Measurements from ENCODE around the gene FYN. TPM values are rescaled to one million over a fixed set of nuclear protein-coding genes. Genes with fewer than 3 reads are reported as not detected.

Gene FYN
- total RNA-seq, 1 donor from 2014 or later = 260 TPM

DNA sequence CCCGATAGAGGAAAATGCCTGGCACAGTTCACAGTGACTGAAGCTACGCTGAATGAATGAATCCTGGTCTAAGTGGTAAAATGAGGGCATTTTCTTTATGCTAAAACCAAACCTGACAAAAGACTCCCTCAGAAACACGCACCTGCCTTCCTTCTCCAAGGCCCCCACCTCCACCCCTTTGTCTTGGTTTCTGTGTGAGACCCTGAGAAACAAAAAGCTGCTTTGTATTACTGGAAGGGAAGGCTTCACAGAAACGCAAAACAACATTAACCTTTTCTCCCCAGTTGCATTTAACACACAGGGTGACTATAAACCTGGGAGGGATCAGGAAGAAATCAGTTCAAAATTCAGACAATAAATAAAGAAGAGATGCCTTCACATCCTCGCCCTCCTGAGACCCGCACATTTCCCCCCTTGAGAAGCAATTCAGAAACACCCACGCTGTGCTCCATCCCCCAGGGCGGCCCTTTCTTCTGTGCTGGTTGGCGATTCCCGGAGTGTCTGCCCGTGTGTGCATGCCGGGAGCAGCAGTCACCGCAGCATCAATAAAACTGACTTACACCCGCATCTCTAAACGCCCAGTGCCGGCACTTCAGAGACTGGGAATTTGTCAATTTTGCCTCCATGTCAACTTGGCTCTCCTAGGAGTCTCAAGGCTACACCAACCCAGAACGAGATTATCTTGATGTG, 200.3 kb downstream of the FYN start:
- Mint-ChIP-seq H3K27me3 (ENCODE audit: low read depth) (no peaks in the 10 kb centered on the region), H3K36me3 (ENCODE audit: low read depth) (peaks cover 41% of the 10 kb centered on the region), H3K4me3 (peak overlapping the region; percentile 39), H3K9me3 (no peaks in the 10 kb centered on the region), H3K27ac (ENCODE audit: unreplicated experiment) (peak overlapping the region; percentile 97), H3K4me1 (peaks cover 69% of the 10 kb centered on the region)
- peak; percentile 37 for DNase-seq (ENCODE audit: low read depth, low spot score)
- TF ChIP-seq, protein P1, sequence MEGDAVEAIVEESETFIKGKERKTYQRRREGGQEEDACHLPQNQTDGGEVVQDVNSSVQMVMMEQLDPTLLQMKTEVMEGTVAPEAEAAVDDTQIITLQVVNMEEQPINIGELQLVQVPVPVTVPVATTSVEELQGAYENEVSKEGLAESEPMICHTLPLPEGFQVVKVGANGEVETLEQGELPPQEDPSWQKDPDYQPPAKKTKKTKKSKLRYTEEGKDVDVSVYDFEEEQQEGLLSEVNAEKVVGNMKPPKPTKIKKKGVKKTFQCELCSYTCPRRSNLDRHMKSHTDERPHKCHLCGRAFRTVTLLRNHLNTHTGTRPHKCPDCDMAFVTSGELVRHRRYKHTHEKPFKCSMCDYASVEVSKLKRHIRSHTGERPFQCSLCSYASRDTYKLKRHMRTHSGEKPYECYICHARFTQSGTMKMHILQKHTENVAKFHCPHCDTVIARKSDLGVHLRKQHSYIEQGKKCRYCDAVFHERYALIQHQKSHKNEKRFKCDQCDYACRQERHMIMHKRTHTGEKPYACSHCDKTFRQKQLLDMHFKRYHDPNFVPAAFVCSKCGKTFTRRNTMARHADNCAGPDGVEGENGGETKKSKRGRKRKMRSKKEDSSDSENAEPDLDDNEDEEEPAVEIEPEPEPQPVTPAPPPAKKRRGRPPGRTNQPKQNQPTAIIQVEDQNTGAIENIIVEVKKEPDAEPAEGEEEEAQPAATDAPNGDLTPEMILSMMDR (conservative IDR thresholded peaks at IDR 0.05) = no peak

DNA sequence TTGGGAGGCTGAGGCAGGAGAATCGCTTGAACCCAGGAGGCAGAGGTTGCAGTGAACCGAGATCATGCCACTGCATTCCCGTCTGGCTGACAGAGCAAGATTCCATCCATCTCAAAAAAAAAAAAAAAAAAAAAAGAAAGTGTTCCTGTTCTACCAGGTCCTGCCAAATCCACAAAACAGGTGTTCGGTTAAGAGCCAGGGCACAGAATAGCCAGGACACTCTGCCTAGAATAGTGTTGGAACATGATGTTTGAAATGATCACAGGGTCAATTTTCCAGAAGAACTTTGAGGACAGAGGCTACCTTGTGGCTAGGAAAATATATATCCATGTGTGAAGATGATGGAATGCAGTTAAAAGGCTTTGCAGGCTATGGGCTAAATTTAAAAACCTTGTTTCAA, 203.9 kb downstream of the FYN start:
- H3K36me3 Mint-ChIP-seq (ENCODE audit: low read depth) = peaks cover 46% of the 10 kb centered on the region
- H3K4me1 Mint-ChIP-seq = peaks cover 60% of the 10 kb centered on the region
- TF ChIP-seq, protein P1 (conservative IDR thresholded peaks at IDR 0.05) = no peak
- H3K27ac Mint-ChIP-seq (ENCODE audit: unreplicated experiment) = peak overlapping the region; percentile 30
- DNase-seq (ENCODE audit: low read depth, low spot score) = no peak
- peak overlapping the region; percentile 20 for H3K4me3 Mint-ChIP-seq
- H3K27me3 Mint-ChIP-seq (ENCODE audit: low read depth) = no peaks in the 10 kb centered on the region
- no peaks in the 10 kb centered on the region for H3K9me3 Mint-ChIP-seq

GRCh38 chr6:111668410-111668809, 204.8 kb downstream of the FYN start:
- Mint-ChIP-seq H3K4me1 (peaks cover 60% of the 10 kb centered on the region), H3K27me3 (ENCODE audit: low read depth) (no peaks in the 10 kb centered on the region), H3K27ac (ENCODE audit: unreplicated experiment) (peak overlapping the region; percentile 79), H3K4me3 (peak overlapping the region; percentile 4), H3K36me3 (ENCODE audit: low read depth) (peaks cover 44% of the 10 kb centered on the region), H3K9me3 (no peaks in the 10 kb centered on the region)
- DNase-seq (ENCODE audit: low read depth, low spot score) = no peak
- TF ChIP-seq, protein P1 (conservative IDR thresholded peaks at IDR 0.05) = peak; percentile 60

GRCh38 chr6:111667931-111668330, 205.3 kb downstream of the FYN start:
- H3K4me3 Mint-ChIP-seq = no peak overlapping the region
- H3K27ac Mint-ChIP-seq (ENCODE audit: unreplicated experiment) = peak overlapping the region; percentile 32
- H3K36me3 Mint-ChIP-seq (ENCODE audit: low read depth) = peaks cover 40% of the 10 kb centered on the region
- no peaks in the 10 kb centered on the region for H3K27me3 Mint-ChIP-seq (ENCODE audit: low read depth)
- TF ChIP-seq, protein P1 (conservative IDR thresholded peaks at IDR 0.05) = no peak
- H3K4me1 Mint-ChIP-seq = peaks cover 60% of the 10 kb centered on the region
- no peaks in the 10 kb centered on the region for H3K9me3 Mint-ChIP-seq
- DNase-seq (ENCODE audit: low read depth, low spot score) = no peak

GRCh38 chr6:111666847-111667246, 206.4 kb downstream of the FYN start:
- no peak overlapping the region for H3K27ac Mint-ChIP-seq (ENCODE audit: unreplicated experiment)
- no peak for DNase-seq (ENCODE audit: low read depth, low spot score)
- no peaks in the 10 kb centered on the region for H3K27me3 Mint-ChIP-seq (ENCODE audit: low read depth)
- peaks cover 61% of the 10 kb centered on the region for H3K4me1 Mint-ChIP-seq
- no peaks in the 10 kb centered on the region for H3K9me3 Mint-ChIP-seq
- H3K36me3 Mint-ChIP-seq (ENCODE audit: low read depth) = peaks cover 36% of the 10 kb centered on the region
- TF ChIP-seq, protein P1 (conservative IDR thresholded peaks at IDR 0.05) = no peak
- H3K4me3 Mint-ChIP-seq = no peak overlapping the region
